ENCODE results near the gene GPC6.

Gene GPC6

GRCh38 chr13:93216122-93216521 is 10.5 kb upstream of the GPC6 start:
- H3K4me3 ChIP-seq (ENCODE audit: low read length) = no peak overlapping the region
- no peaks in the 10 kb centered on the region for H3K79me2 ChIP-seq (ENCODE audit: low read length)
- H3K9me2 ChIP-seq (replicated peaks; ENCODE audit: insufficient read depth, low read length) = no peaks in the 10 kb centered on the region
- H3K27me3 ChIP-seq (replicated peaks; ENCODE audit: insufficient read depth, low read length) = no peaks in the 10 kb centered on the region
- TF ChIP-seq EZH2phosphoT487 (IDR thresholded peaks at IDR 0.05; ENCODE audit: low read length) = no peak
- H3K4me1 ChIP-seq (ENCODE audit: low read length) = no peaks in the 10 kb centered on the region
- H3K4me2 ChIP-seq (ENCODE audit: low read depth, low read length) = no peak overlapping the region
- H3F3A ChIP-seq (ENCODE audit: insufficient read depth, low read length) = no peaks in the 10 kb centered on the region
- H4K20me1 ChIP-seq (ENCODE audit: insufficient read depth, low read length) = no peaks in the 10 kb centered on the region
- H3K36me3 ChIP-seq (replicated peaks; ENCODE audit: insufficient read depth, low read length) = no peaks in the 10 kb centered on the region
- no peaks in the 10 kb centered on the region for H3K9me3 ChIP-seq (replicated peaks; ENCODE audit: insufficient read depth, low read length)
- H3K27ac ChIP-seq (ENCODE audit: low read length) = no peak overlapping the region
- no peak overlapping the region for H2AFZ ChIP-seq (ENCODE audit: low read length)
- no peak overlapping the region for H3K9ac ChIP-seq (ENCODE audit: low read length)
- DNase-seq = no peak

GRCh38 chr13:93217721-93218261 is 8.8 kb upstream of the GPC6 start:
- H3K36me3 ChIP-seq (replicated peaks; ENCODE audit: insufficient read depth, low read length) = no peaks in the 10 kb centered on the region
- H3K9ac ChIP-seq (ENCODE audit: low read length) = no peak overlapping the region
- DNase-seq = no peak
- H2AFZ ChIP-seq (ENCODE audit: low read length) = no peak overlapping the region
- TF ChIP-seq EZH2phosphoT487 (IDR thresholded peaks at IDR 0.05; ENCODE audit: low read length) (no peak), EZH2 (optimal IDR thresholded peaks at IDR 0.05; ENCODE audit: low read depth, low read length) (no peak), CTCF (IDR thresholded peaks at IDR 0.05; ENCODE audit: low read length) (no peak)
- no peak overlapping the region for H3K27ac ChIP-seq (ENCODE audit: low read length)
- no peaks in the 10 kb centered on the region for H3K4me1 ChIP-seq (ENCODE audit: low read length)
- no peak overlapping the region for H3K4me3 ChIP-seq (ENCODE audit: low read length)
- no peaks in the 10 kb centered on the region for H3K79me2 ChIP-seq (ENCODE audit: low read length)
- no peak overlapping the region for H3K4me2 ChIP-seq (ENCODE audit: low read depth, low read length)
- no peaks in the 10 kb centered on the region for H4K20me1 ChIP-seq (ENCODE audit: insufficient read depth, low read length)
- H3F3A ChIP-seq (ENCODE audit: insufficient read depth, low read length) = no peaks in the 10 kb centered on the region
- no peaks in the 10 kb centered on the region for H3K9me2 ChIP-seq (replicated peaks; ENCODE audit: insufficient read depth, low read length)
- no peaks in the 10 kb centered on the region for H3K27me3 ChIP-seq (replicated peaks; ENCODE audit: insufficient read depth, low read length)
- H3K9me3 ChIP-seq (replicated peaks; ENCODE audit: insufficient read depth, low read length) = no peaks in the 10 kb centered on the region

GRCh38 chr13:93218583-93218982 is 8.0 kb upstream of the GPC6 start:
- no peak overlapping the region for H3K27ac ChIP-seq (ENCODE audit: low read length)
- no peaks in the 10 kb centered on the region for H3K9me2 ChIP-seq (replicated peaks; ENCODE audit: insufficient read depth, low read length)
- no peaks in the 10 kb centered on the region for H3K36me3 ChIP-seq (replicated peaks; ENCODE audit: insufficient read depth, low read length)
- H4K20me1 ChIP-seq (ENCODE audit: insufficient read depth, low read length) = no peaks in the 10 kb centered on the region
- H2AFZ ChIP-seq (ENCODE audit: low read length) = no peak overlapping the region
- H3K27me3 ChIP-seq (replicated peaks; ENCODE audit: insufficient read depth, low read length) = no peaks in the 10 kb centered on the region
- H3K4me3 ChIP-seq (ENCODE audit: low read length) = no peak overlapping the region
- H3K4me2 ChIP-seq (ENCODE audit: low read depth, low read length) = no peak overlapping the region
- no peaks in the 10 kb centered on the region for H3K79me2 ChIP-seq (ENCODE audit: low read length)
- H3K9me3 ChIP-seq (replicated peaks; ENCODE audit: insufficient read depth, low read length) = no peaks in the 10 kb centered on the region
- H3K9ac ChIP-seq (ENCODE audit: low read length) = no peak overlapping the region
- H3K4me1 ChIP-seq (ENCODE audit: low read length) = no peaks in the 10 kb centered on the region
- no peaks in the 10 kb centered on the region for H3F3A ChIP-seq (ENCODE audit: insufficient read depth, low read length)
- TF ChIP-seq CTCF (IDR thresholded peaks at IDR 0.05; ENCODE audit: low read length) (no peak), EZH2 (optimal IDR thresholded peaks at IDR 0.05; ENCODE audit: low read depth, low read length) (no peak), EZH2phosphoT487 (IDR thresholded peaks at IDR 0.05; ENCODE audit: low read length) (no peak)
- DNase-seq = no peak

GRCh38 chr13:93220073-93220472 is 6.5 kb upstream of the GPC6 start:
- H3K4me1 ChIP-seq (ENCODE audit: low read length) = no peaks in the 10 kb centered on the region
- no peak for DNase-seq

More at GRCh38 chr13:93220073-93220472, 6.5 kb upstream of the GPC6 start:
- Histone ChIP-seq H3K27me3 (replicated peaks; ENCODE audit: insufficient read depth, low read length) (no peaks in the 10 kb centered on the region), H3K79me2 (ENCODE audit: low read length) (no peaks in the 10 kb centered on the region), H4K20me1 (ENCODE audit: insufficient read depth, low read length) (no peaks in the 10 kb centered on the region), H3K4me3 (ENCODE audit: low read length) (no peak overlapping the region), H3K9me2 (replicated peaks; ENCODE audit: insufficient read depth, low read length) (no peaks in the 10 kb centered on the region), H3K9me3 (replicated peaks; ENCODE audit: insufficient read depth, low read length) (no peaks in the 10 kb centered on the region), H3K9ac (ENCODE audit: low read length) (no peak overlapping the region), H3K27ac (ENCODE audit: low read length) (no peak overlapping the region), H2AFZ (ENCODE audit: low read length) (no peak overlapping the region), H3K4me2 (ENCODE audit: low read depth, low read length) (no peak overlapping the region), H3K36me3 (replicated peaks; ENCODE audit: insufficient read depth, low read length) (no peaks in the 10 kb centered on the region), H3F3A (ENCODE audit: insufficient read depth, low read length) (no peaks in the 10 kb centered on the region)
- TF ChIP-seq CTCF (IDR thresholded peaks at IDR 0.05; ENCODE audit: low read length) (no peak), EZH2phosphoT487 (IDR thresholded peaks at IDR 0.05; ENCODE audit: low read length) (no peak), EZH2 (optimal IDR thresholded peaks at IDR 0.05; ENCODE audit: low read depth, low read length) (no peak)
